Activated naive CD4-positive, alpha-beta T cell (primary cell): Measurements from ENCODE around the gene P4HTM.

Source experiments
- DNase-seq, 4 experiments: peaks; one replicate each; lab custom pipeline; 2025; lab: John Stamatoyannopoulos, UW

The P4HTM gene, protein sequence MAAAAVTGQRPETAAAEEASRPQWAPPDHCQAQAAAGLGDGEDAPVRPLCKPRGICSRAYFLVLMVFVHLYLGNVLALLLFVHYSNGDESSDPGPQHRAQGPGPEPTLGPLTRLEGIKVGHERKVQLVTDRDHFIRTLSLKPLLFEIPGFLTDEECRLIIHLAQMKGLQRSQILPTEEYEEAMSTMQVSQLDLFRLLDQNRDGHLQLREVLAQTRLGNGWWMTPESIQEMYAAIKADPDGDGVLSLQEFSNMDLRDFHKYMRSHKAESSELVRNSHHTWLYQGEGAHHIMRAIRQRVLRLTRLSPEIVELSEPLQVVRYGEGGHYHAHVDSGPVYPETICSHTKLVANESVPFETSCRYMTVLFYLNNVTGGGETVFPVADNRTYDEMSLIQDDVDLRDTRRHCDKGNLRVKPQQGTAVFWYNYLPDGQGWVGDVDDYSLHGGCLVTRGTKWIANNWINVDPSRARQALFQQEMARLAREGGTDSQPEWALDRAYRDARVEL

GRCh38 chr3:48989796-48990635 is at the start of gene P4HTM:
Gene P4HTM (plus strand): TSS chr3:48990241. CDS start chr3:48990257, 16 bp downstream.
- DNase-seq: peak in 3 of 4 experiments; percentile 43 to 60 (median 51)

DNA sequence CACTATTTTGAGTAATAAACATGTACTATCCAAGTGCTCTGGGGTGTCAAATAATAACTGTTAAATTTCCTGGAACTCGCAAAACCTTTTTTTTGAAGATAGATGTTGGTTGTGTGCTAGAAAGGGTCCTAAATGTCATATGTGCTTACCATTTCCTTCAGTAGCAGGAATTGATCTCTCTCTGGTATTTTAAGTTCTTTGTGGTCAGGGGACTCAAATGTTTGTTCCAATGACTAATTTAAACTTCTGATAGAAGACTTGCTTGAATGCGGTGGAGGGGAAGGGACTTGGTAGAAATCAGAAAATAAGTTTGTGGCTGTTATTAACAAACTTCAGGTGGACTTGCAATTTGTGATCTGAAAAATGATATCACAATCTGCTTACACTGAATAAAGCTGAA is 44.6 kb upstream of the P4HTM start:
- no peak for DNase-seq

GRCh38 chr3:48945891-48946549 is 44.0 kb upstream of the P4HTM start:
- DNase-seq: no peak

DNA sequence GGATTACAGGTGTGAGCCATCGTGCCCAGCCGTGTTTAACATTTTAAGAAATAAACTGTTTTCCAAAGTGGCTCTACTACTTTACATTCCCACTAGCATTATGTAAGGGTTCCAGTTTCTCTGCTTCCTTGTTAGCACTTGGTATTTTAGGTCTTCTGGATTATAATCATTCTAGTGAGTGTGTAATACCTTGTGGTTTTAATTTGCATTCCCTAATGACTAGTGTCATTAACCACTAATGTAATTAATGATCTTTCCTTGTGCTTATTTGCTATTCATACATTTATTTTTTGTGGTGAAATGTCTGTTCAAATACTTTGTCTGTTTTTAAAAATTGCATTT is 40.7 kb upstream of the P4HTM start:
- DNase-seq: no peak

- no peak for DNase-seq
These were observed 40.0 kb upstream of the P4HTM start for GRCh38 chr3:48950051-48950450.

DNA sequence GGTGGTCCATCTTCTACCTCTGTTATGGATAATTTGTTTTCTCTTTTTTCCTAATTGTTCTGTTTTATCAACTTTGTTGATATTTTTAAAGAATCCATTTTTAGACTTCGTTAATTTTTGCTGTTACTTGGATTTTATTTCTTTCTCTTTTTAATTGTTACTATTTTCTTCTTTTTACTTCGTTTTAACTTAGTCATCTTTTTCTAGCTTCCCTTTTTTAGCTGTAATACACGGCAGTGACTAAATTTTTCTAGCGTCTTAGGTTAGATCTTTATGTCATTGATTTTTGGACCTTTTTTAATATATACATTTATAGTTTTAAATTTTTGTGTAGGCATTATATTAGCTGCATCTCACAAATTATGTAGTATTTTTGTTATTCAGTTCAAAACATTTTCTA is 38.3 kb upstream of the P4HTM start:
- DNase-seq: no peak

DNA sequence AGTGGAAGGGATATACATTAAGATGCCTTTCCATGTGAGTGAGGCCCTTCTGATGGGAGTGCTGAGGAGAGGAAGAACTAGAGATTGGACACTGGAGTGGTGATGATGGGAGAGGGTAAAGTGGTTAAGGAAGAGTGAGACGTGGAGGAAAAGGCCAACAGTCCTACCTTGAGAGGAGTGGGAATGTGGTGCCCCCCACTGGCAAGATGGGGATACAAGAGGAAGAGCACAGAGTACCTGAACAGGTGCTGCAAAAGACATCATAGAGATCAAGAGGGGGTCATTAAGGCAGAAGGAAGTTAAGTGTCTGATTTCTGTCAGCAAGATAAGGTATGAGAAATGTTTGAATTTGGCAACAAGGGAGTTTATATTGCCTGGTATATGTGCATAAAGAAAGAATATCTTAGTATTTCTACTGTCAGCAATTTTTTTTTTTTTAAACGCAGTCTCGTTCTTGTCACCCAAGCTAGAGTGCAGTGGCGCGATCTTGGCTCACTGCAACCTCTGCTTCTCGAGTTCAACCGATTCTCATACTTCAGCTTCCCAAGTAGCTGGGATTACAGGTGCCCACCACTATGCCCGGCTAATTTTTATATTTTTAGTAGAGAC is 37.4 kb upstream of the P4HTM start:
- peak in 2 of 4 experiments; percentile 11 to 32 for DNase-seq

- DNase-seq: no peak
These were observed 32.9 kb upstream of the P4HTM start for GRCh38 chr3:48957006-48957705.

DNA sequence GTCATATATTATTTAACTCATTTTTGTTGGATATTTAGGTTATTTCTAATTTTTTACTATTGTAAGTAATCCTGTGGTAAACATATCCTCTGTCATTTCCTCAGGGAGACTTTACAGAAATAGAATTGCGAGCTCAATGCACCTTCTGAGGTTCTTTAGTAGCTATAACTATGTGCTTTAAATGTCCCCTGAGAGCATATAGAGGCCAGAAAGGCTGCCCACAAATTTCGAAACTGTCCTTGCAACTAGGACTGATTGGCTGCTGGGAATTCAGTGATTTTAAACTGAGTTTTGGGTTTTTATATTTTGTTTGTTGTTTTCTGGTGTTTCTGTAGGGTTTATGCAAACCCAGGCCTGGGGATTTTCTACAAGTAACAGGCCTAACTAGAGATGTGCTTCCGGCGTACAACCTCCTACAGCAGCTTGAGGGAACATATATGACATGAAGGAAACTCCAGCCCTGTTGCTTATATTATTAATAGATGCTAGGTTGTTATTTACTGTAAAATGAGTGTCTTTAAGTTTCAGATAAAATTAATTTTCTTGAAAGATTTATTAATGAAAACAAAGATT is 29.1 kb upstream of the P4HTM start:
- DNase-seq: no peak

GRCh38 chr3:48962340-48962739 is 27.7 kb upstream of the P4HTM start:
- no peak for DNase-seq

DNA sequence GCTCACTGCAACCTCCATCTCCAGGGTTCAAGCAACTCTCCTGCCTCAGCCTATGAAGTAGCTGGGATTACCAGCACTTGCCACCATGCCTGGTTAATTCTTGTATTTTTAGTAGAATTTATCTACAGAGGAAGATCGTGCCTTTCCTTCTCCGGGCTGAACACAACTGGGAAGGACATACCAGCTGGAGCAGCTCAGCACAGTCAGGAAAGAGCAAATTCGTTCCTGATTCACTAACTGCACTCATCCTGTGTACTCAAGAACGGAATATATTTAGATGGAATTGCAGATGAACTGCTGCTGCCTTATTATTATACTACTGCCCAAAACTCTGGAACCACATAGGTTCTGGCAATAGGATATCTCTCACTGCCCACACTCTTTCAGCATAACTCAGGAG is 27.1 kb upstream of the P4HTM start:
- DNase-seq: no peak

- no peak for DNase-seq
These were observed 26.4 kb upstream of the P4HTM start for GRCh38 chr3:48963591-48963990.

DNA sequence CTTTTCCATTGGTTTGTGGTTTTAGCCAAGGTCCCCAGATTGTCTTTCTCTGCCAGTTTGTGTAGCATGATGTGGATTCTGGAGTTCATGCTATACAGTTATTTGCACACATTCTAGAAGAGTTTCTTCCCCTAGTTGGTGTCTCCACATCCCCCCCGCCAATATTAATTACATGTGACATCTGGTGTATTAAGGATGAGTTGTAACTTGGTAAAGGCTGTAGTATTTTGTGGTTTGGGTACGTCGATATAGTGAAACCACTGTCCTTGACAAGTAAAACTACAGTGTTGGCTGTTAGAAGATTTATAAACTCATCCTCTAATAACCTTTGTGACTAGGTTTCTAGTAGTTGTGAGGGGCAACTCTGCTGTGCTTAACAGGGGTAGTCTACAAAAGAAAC is 23.7 kb upstream of the P4HTM start:
- no peak for DNase-seq

DNA sequence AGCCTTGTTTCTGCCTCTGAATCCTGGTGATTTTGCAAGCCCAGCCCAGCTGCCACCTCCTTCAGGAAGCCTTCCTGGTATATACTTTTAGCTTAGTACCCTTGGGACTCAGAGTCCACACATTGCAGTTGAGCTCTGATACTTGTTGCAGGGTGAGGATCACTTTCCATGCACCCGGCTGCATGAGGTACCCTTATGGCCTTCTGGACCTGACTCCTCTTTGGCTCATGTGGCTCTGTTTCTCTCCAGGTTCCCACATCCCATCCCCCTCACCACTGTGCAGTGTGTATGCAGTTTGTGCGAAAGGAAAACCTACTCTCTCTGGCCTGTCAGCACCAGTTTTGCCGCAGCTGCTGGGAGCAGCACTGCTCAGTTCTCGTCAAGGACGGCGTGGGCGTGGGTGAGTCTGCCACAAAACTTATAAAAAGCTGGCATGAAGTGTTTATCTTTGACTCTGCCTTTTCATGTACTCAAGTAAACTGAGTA is 23.1 kb upstream of the P4HTM start:
- no peak for DNase-seq

GRCh38 chr3:48970586-48970985 is 19.5 kb upstream of the P4HTM start:
- no peak for DNase-seq

DNA sequence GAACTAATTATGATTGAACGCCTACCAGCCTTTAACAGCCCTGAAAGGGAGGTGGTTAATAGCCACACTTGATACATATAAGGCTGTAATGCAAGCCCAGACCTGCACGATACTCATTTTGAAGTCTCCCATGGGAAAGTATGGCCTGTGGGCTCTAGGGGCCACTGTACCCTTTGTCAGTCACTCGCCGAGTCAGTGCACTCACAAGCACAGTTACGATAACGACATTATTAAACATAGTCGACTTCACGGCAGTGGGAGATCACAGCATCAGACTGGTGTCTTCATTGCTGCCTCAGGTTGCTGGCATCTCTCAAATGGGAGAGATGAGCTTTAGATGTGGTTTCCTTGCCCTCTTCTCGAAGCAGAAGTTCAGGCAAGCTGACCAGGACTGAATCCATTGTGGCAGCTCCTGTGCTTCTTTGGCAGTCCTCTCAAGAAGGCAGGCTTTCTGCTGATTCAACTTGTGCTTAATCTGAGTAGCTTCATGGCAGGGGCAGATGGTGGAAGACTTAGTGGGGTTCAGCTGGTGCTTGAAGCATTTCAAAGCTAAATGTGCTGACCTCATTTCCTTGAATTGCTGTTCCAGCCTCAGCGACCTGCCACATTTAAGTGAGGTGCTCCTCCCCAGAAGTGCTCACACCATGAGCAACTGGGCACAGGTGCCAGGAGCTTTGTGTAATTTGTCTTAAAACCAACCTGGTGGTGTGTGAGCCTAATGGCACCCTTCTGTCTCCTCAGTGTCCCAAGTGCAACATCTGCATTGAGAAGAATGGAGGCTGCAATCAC is 15.8 kb upstream of the P4HTM start:
- no peak for DNase-seq

DNA sequence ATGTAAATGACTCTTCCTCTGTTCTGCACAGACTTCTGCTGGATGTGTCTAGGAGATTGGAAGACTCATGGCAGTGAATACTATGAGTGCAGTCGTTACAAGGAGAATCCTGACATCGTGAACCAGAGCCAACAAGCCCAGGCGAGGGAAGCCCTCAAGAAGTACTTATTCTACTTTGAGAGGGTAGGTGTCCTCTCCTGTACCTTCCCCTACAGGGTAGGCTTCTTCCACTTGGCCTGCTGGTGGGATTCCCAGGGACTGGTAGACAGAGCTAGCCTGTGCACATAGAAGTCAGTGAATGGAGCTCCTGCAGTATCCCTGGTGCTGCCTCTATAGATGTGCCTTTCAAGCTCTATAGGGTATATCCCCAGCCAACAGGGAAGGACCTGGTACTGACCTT is 10.6 kb upstream of the P4HTM start:
- DNase-seq: no peak

- DNase-seq: no peak
These were observed 9.7 kb upstream of the P4HTM start for GRCh38 chr3:48980295-48980694.

DNA sequence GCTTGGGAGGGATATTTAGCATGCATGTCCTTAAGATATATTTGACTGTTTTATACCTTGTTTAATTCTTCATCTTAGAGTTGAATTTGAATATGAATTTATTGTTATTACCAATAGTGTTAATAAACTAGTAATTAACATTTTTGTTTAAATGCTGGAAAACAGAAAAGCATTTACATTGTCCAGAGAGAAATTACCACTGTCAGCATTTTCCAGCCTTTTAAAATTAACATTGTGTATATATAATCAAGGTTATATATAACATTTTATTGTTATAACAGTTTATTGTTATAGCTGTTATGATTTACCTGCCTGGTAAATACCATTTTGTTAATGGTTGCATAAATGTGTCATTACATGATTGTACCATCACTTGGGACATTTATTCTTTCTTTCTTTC is 8.0 kb upstream of the P4HTM start:
- DNase-seq: no peak

- DNase-seq: no peak
These were observed 7.4 kb upstream of the P4HTM start for GRCh38 chr3:48982686-48983085.
